Neural crest cell (in vitro differentiated cells): Measurements from ENCODE around the gene VPS4A. TPM values are rescaled to one million over a fixed set of nuclear protein-coding genes. Genes with fewer than 3 reads are reported as not detected.
A peak's percentile ranks its signal among the peaks of the same experiment; 100 is the strongest.

Experiments used
- DNase-seq: peaks from one replicate; pipeline ENCODE4 v3.0.0; 2021; ENCODE audit warnings: low read depth, mixed read lengths, low spot score
- H3K27ac Mint-ChIP-seq: one replicate; pipeline ENCODE4 v1.8.0; 2021; ENCODE audit warnings: mild to moderate bottlenecking, mixed read lengths; ENCODE audit not compliant: unreplicated experiment
- H3K27me3 Mint-ChIP-seq: 2 replicates; pipeline ENCODE4 v1.8.0; 2021; ENCODE audit warnings: low read depth, mild to moderate bottlenecking, mixed read lengths
- H3K36me3 Mint-ChIP-seq: 2 replicates; pipeline ENCODE4 v1.8.0; 2021; ENCODE audit warnings: low read depth, mild to moderate bottlenecking, mixed read lengths
- H3K4me1 Mint-ChIP-seq: 2 replicates; pipeline ENCODE4 v1.8.0; 2021; ENCODE audit warnings: mixed read lengths
- H3K4me3 Mint-ChIP-seq: one replicate; pipeline ENCODE4 v1.8.0; 2021; ENCODE audit warnings: mild to moderate bottlenecking, mixed read lengths
- H3K9me3 Mint-ChIP-seq: 2 replicates; pipeline ENCODE4 v1.8.0; 2021; ENCODE audit warnings: mixed read lengths
- CTCF ChIP-seq: fragments of 200-600 bp; sonication (generic); conservative IDR thresholded peaks from 2 replicates; pipeline ENCODE4 v1.5.0; 2021; ENCODE audit warnings: antibody characterized with exemption, mild to moderate bottlenecking
- total RNA-seq: library from RNA; stranded (reverse); gene quantifications from 2 replicates; pipeline ENCODE4 v1.2.1, GENCODE V29; 2021

Gene VPS4A
- total RNA-seq, 1 donor from 2014 or later, result 35.3 TPM

GRCh38 chr16:69315486-69316311 lies 4.5 kb downstream of the VPS4A start:
- peaks cover 14% of the 10 kb centered on the region for H3K4me1 Mint-ChIP-seq
- no peaks in the 10 kb centered on the region for H3K27me3 Mint-ChIP-seq
- DNase-seq, result no peak
- peak overlapping the region; percentile 87 for H3K4me3 Mint-ChIP-seq
- peaks cover 14% of the 10 kb centered on the region for H3K36me3 Mint-ChIP-seq
- H3K27ac Mint-ChIP-seq, result peak overlapping the region; percentile 89
- no peaks in the 10 kb centered on the region for H3K9me3 Mint-ChIP-seq
- no peak for TF ChIP-seq CTCF

- peaks cover 11% of the 10 kb centered on the region for H3K4me1 Mint-ChIP-seq
- no peak for DNase-seq
- TF ChIP-seq CTCF, result no peak
- no peaks in the 10 kb centered on the region for H3K9me3 Mint-ChIP-seq
- no peaks in the 10 kb centered on the region for H3K27me3 Mint-ChIP-seq
- peaks cover 17% of the 10 kb centered on the region for H3K36me3 Mint-ChIP-seq
- H3K27ac Mint-ChIP-seq, result no peak overlapping the region
- H3K4me3 Mint-ChIP-seq, result no peak overlapping the region
Measured at GRCh38 chr16:69316595-69317034, 5.5 kb downstream of the VPS4A start.

GRCh38 chr16:69318177-69318910 lies 7.2 kb downstream of the VPS4A start:
- Mint-ChIP-seq H3K27me3 (no peaks in the 10 kb centered on the region), H3K36me3 (peaks cover 23% of the 10 kb centered on the region), H3K27ac (no peak overlapping the region), H3K4me3 (no peak overlapping the region), H3K9me3 (no peaks in the 10 kb centered on the region), H3K4me1 (peaks cover 1% of the 10 kb centered on the region)
- no peak for DNase-seq
- TF ChIP-seq CTCF, result no peak

- no peaks in the 10 kb centered on the region for H3K27me3 Mint-ChIP-seq
- DNase-seq, result no peak
- no peak overlapping the region for H3K27ac Mint-ChIP-seq
Measured at GRCh38 chr16:69318911-69319289, 7.8 kb downstream of the VPS4A start.

GRCh38 chr16:69319381-69319780 lies 8.2 kb downstream of the VPS4A start:
- H3K27ac Mint-ChIP-seq, result no peak overlapping the region
- TF ChIP-seq CTCF, result no peak

More at GRCh38 chr16:69318911-69319289, 7.8 kb downstream of the VPS4A start:
- H3K4me1 Mint-ChIP-seq, result no peaks in the 10 kb centered on the region
- TF ChIP-seq CTCF, result no peak
- H3K36me3 Mint-ChIP-seq, result peaks cover 22% of the 10 kb centered on the region
- H3K4me3 Mint-ChIP-seq, result no peak overlapping the region
- H3K9me3 Mint-ChIP-seq, result no peaks in the 10 kb centered on the region

More at GRCh38 chr16:69319381-69319780, 8.2 kb downstream of the VPS4A start:
- Mint-ChIP-seq H3K9me3 (no peaks in the 10 kb centered on the region), H3K4me3 (peak overlapping the region; percentile 41), H3K36me3 (peaks cover 22% of the 10 kb centered on the region), H3K27me3 (no peaks in the 10 kb centered on the region), H3K4me1 (no peaks in the 10 kb centered on the region)
- DNase-seq, result no peak
